K562 (cell line): Measurements from ENCODE around the gene LPIN3. TPM values are rescaled to one million over a fixed set of nuclear protein-coding genes. Genes with fewer than 3 reads are reported as not detected.

Experiments
- ATAC-seq: fragments of 200-7000 bp; cut with Tn5 transposase; 3 replicates; pipeline ENCODE4 v1.9.1; 2020; ENCODE audit warnings: moderate library complexity
- BruUV-seq: library from RNA; stranded (reverse); fragments of 400-500 nt; replicated peaks from 2 replicates; lab custom pipeline; 2021; lab: Mats Ljungman, UMichigan
- CTCF ChIA-PET: fragments of 300-600 bp; formaldehyde crosslinking; extraction: SDS; loops from one replicate; lab custom pipeline; 2021; ENCODE audit warnings: low intra/inter-chr PET ratio; lab: Yijun Ruan, JAX
- POLR2A ChIA-PET: fragments of 300-600, 350-650 bp; sonication (Branson Sonifier 250); formaldehyde crosslinking; extraction: SDS; loops from one replicate; lab custom pipeline; 2021; ENCODE audit warnings: antibody characterized with exemption, inconsistent platforms; lab: Yijun Ruan, JAX
- DNase-seq, 4 experiments: peaks; one replicate each; pipeline versions ENCODE4 v3.0.0 to v3.0.0-alpha.2; 2011 to 2018; ENCODE audit warnings: low spot score in 3 of 4, mixed read lengths in 3 of 4; ENCODE audit errors: extremely low read depth in 1 of 4
- FAIRE-seq: peaks from 2 replicates; lab custom pipeline; 2011; peaks lifted over from hg19 to GRCh38; lab: Jason Lieb, UNC
- H2AFZ ChIP-seq: 2 replicates; pipeline ENCODE4 v1.6.0; 2011; ENCODE audit warnings: low read depth, low read length, control low read depth, inconsistent platforms
- H3K27ac ChIP-seq: fragments of 200-600 bp; 3 replicates; pipeline ENCODE4 v1.8.0; 2011; ENCODE audit warnings: low read depth, mild to moderate bottlenecking, control low read depth, inconsistent platforms, low read length, moderate library complexity, mixed read lengths; ENCODE audit errors: extremely low read depth
- H3K27me3 ChIP-seq, 2 experiments: fragments of 300-600 bp in 1 of 2; 2 replicates in 1 of 2; 3 replicates in 1 of 2; pipeline versions ENCODE4 v1.6.0 to v1.8.0; 2011; ENCODE audit warnings: inconsistent platforms in 2 of 2, low read length in 2 of 2, mild to moderate bottlenecking in 1 of 2, mixed read lengths in 1 of 2, moderate library complexity in 1 of 2; ENCODE audit not compliant: control insufficient read depth in 2 of 2, insufficient read depth in 2 of 2
- H3K36me3 ChIP-seq: fragments of 300-600 bp; 3 replicates; pipeline ENCODE4 v1.8.0; 2011; ENCODE audit warnings: mild to moderate bottlenecking, low read length, inconsistent platforms; ENCODE audit not compliant: control insufficient read depth, insufficient read depth
- H3K4me1 ChIP-seq, 2 experiments: fragments of 200-600 bp in 1 of 2; replicated peaks in 1 of 2; 2 replicates in 1 of 2; 3 replicates in 1 of 2; pipeline versions ENCODE4 v1.5.1 to v1.8.0; 2011; ENCODE audit warnings: inconsistent platforms in 2 of 2, low read length in 2 of 2, mild to moderate bottlenecking in 1 of 2, mixed read lengths in 1 of 2, moderate library complexity in 1 of 2; ENCODE audit not compliant: control insufficient read depth in 2 of 2, insufficient read depth in 2 of 2
- H3K4me2 ChIP-seq: 2 replicates; pipeline ENCODE4 v1.6.1; 2011; ENCODE audit warnings: low read length, control low read depth, inconsistent platforms, mixed read lengths; ENCODE audit not compliant: insufficient read depth
- H3K4me3 ChIP-seq: fragments of 200-600 bp; sonication (generic), shearing (Covaris generic); 2 replicates; pipeline ENCODE4 v1.5.1; 2016; ENCODE audit warnings: control low read depth, inconsistent platforms
- H3K79me2 ChIP-seq: fragments of 200-600 bp; 3 replicates; pipeline ENCODE4 v1.8.0; 2011; ENCODE audit warnings: low read length, inconsistent platforms; ENCODE audit not compliant: control insufficient read depth, insufficient read depth
- H3K9ac ChIP-seq, 2 experiments: 2 replicates each; pipeline versions ENCODE4 v1.6.0 to v1.6.1; 2011; ENCODE audit warnings: low read depth in 2 of 2, low read length in 2 of 2, control low read depth in 1 of 2, inconsistent platforms in 1 of 2, mild to moderate bottlenecking in 1 of 2, mixed read lengths in 1 of 2; ENCODE audit not compliant: insufficient read depth in 1 of 2
- H3K9me1 ChIP-seq: one replicate; pipeline ENCODE4 v1.6.0; 2011; ENCODE audit warnings: inconsistent platforms, mild to moderate bottlenecking, low read length, moderate library complexity; ENCODE audit not compliant: control insufficient read depth, insufficient read depth
- H3K9me3 ChIP-seq: replicated peaks from 2 replicates; pipeline ENCODE4 v1.5.1; 2011; ENCODE audit warnings: low read depth, low read length, inconsistent platforms; ENCODE audit not compliant: control insufficient read depth, insufficient read depth
- H4K20me1 ChIP-seq: replicated peaks from 2 replicates; pipeline ENCODE4 v1.6.1; 2011; ENCODE audit warnings: low read length, inconsistent platforms, mixed read lengths; ENCODE audit not compliant: control insufficient read depth, insufficient read depth
- MEIS2 ChIP-seq: fragments of 450-650 bp; IDR thresholded peaks from 2 replicates; pipeline ENCODE4 v1.6.1; 2014; ENCODE audit warnings: mild to moderate bottlenecking; ENCODE audit not compliant: partially characterized antibody
- PTBP1 ChIP-seq: fragments of 200-400 bp; formaldehyde crosslinking; IDR thresholded peaks from 2 replicates; pipeline ENCODE4 v1.6.1; 2017; ENCODE audit warnings: low read depth, low read length
- WGBS: fragments of 100-300 bp; shearing (Covaris generic); methylation state at CpG from one replicate; pipeline ENCODE4 v1.1.6; 2016; ENCODE audit warnings: low coverage, mixed read lengths; ENCODE audit not compliant: insufficient coverage; ENCODE audit errors: missing lambda C conversion rate; 5-methylcytosine and 5-hydroxymethylcytosine counted together
- in situ Hi-C: fragments of 300-500 bp; cut with MboI; formaldehyde crosslinking; loops from 4 replicates; pipeline ENCODE4 v1.15.0; 2018; ENCODE audit warnings: inconsistent platforms, mixed read lengths
- intact Hi-C: fragments of 100-400 bp; cut with micrococcal nuclease; formaldehyde crosslinking; loops from 2 replicates; pipeline ENCODE4 v1.14.2; 2022
- polyA plus RNA-seq, 8 experiments: library from polyadenylated mRNA; depleted of rRNA in 4 of 8; stranded (reverse) in 5 of 8; unstranded in 3 of 8; fragments of >200 nt; fragmentation: Nextera tagmentation in 2 of 8; fragmentation: Illumina TruSeq in 1 of 8; extraction: Ambion mirVana in 2 of 8; extraction: Trizol in 1 of 8; gene quantifications; 2 replicates each; pipeline versions ENCODE4 v1.2.1 to v1.2.3, GENCODE V29; 2011 to 2014; ENCODE audit warnings: inconsistent platforms in 1 of 8, missing spikeins in 1 of 8
- total RNA-seq, 7 experiments: library from RNA; depleted of rRNA in 6 of 7; stranded (reverse); fragments of >200 nt in 6 of 7; fragmentation: Illumina TruSeq in 2 of 7; extraction: Trizol in 2 of 7; gene quantifications; 2 replicates each; pipeline versions ENCODE4 v1.2.1 to v1.2.3, GENCODE V29; 2011 to 2021; ENCODE audit warnings: low replicate concordance in 1 of 7
- TF ChIP-seq, protein P1 (sequence below): fragments of 450-650 bp; IDR thresholded peaks from 2 replicates; pipeline ENCODE4 v1.6.1; 2016
- TF ChIP-seq, protein P2 (sequence below): fragments of 450-650 bp; IDR thresholded peaks from 2 replicates; pipeline ENCODE4 v1.6.1; 2018; ENCODE audit not compliant: partially characterized antibody
- TF ChIP-seq, protein P3 (sequence below), 2 experiments: IDR thresholded peaks in 1 of 2; conservative IDR thresholded peaks in 1 of 2; 2 replicates each; pipeline ENCODE4 v1.6.1; 2016; ENCODE audit warnings: low read depth in 2 of 2, mild to moderate bottlenecking in 1 of 2, missing compliant biosample characterization in 1 of 2, missing genetic modification characterization in 1 of 2, moderate library complexity in 1 of 2

Gene LPIN3
- total and polyA plus RNA-seq, 9 of the 15 experiments (the other 6 are each of a cell fraction or from before 2014, with no cell fraction given): 2.2 to 10.4 (median 5.9) TPM

DNA sequence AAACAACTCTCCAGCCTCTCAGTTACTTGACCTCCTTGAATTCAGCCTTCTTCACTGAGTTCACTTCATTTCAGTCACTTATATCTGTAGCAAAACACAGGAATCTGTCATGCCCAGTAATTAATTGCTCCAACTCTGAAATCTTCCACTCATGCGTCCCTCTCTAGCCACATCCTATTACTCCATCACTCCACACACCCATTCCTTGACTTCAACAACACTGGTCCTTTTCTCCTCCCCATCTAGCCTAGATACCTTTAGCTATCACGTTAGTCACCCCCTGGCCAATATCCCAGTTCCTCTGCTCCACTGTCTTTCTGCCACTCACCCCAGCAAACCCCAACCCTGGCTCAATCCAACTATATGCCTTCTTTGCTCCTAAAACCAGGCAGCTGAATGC is 30.8 kb upstream of the LPIN3 start:
- H3K79me2 ChIP-seq: peaks cover 37% of the 10 kb centered on the region
- WGBS: 4% methylated on average over 2 of the region's 2 CpGs
- FAIRE-seq (peak; percentile 69), ATAC-seq (peak; percentile 58)
- POLR2A ChIA-PET: interaction anchor here (1.3 kb wide), 1 partner anchor 9 kb away, joined by 4 read pairs; no protein-coding TSS in a partner anchor
- no peaks in the 10 kb centered on the region for H3K9me1 ChIP-seq
- H3K9me3 ChIP-seq: no peaks in the 10 kb centered on the region
- peak overlapping the region; percentile 53; the same call in 1 of the 2 replicates for H3K4me2 ChIP-seq
- H3K4me1 ChIP-seq: peaks cover 7 to 27% of the 10 kb centered on the region in 2 experiments
- no TSS peak for BruUV-seq
- in situ Hi-C loops: no loop called here
- peaks cover 5% of the 10 kb centered on the region; the same call in 1 of the 3 replicates for H3K36me3 ChIP-seq
- peak overlapping the region; percentile 59; the same call in 1 of the 3 replicates for H3K27ac ChIP-seq
- H4K20me1 ChIP-seq: no peaks in the 10 kb centered on the region
- TF ChIP-seq PTBP1 (no peak), MEIS2 (peak; percentile 71)
- TF ChIP-seq, protein P1, sequence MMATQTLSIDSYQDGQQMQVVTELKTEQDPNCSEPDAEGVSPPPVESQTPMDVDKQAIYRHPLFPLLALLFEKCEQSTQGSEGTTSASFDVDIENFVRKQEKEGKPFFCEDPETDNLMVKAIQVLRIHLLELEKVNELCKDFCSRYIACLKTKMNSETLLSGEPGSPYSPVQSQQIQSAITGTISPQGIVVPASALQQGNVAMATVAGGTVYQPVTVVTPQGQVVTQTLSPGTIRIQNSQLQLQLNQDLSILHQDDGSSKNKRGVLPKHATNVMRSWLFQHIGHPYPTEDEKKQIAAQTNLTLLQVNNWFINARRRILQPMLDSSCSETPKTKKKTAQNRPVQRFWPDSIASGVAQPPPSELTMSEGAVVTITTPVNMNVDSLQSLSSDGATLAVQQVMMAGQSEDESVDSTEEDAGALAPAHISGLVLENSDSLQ: peak; percentile 70
- TF ChIP-seq, protein P2, sequence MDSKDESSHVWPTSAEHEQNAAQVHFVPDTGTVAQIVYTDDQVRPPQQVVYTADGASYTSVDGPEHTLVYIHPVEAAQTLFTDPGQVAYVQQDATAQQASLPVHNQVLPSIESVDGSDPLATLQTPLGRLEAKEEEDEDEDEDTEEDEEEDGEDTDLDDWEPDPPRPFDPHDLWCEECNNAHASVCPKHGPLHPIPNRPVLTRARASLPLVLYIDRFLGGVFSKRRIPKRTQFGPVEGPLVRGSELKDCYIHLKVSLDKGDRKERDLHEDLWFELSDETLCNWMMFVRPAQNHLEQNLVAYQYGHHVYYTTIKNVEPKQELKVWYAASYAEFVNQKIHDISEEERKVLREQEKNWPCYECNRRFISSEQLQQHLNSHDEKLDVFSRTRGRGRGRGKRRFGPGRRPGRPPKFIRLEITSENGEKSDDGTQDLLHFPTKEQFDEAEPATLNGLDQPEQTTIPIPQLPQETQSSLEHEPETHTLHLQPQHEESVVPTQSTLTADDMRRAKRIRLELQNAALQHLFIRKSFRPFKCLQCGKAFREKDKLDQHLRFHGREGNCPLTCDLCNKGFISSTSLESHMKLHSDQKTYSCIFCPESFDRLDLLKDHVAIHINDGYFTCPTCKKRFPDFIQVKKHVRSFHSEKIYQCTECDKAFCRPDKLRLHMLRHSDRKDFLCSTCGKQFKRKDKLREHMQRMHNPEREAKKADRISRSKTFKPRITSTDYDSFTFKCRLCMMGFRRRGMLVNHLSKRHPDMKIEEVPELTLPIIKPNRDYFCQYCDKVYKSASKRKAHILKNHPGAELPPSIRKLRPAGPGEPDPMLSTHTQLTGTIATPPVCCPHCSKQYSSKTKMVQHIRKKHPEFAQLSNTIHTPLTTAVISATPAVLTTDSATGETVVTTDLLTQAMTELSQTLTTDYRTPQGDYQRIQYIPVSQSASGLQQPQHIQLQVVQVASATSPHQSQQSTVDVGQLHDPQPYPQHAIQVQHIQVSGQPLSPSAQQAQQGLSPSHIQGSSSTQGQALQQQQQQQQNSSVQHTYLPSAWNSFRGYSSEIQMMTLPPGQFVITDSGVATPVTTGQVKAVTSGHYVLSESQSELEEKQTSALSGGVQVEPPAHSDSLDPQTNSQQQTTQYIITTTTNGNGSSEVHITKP: peak; percentile 21
- TF ChIP-seq, protein P3, sequence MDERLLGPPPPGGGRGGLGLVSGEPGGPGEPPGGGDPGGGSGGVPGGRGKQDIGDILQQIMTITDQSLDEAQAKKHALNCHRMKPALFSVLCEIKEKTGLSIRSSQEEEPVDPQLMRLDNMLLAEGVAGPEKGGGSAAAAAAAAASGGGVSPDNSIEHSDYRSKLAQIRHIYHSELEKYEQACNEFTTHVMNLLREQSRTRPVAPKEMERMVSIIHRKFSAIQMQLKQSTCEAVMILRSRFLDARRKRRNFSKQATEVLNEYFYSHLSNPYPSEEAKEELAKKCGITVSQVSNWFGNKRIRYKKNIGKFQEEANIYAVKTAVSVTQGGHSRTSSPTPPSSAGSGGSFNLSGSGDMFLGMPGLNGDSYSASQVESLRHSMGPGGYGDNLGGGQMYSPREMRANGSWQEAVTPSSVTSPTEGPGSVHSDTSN (CRISPR knock-in tag; IDR thresholded peaks at IDR 0.05; ENCODE audit: low read depth): no peak
- TF ChIP-seq, protein P3 (tag; conservative IDR thresholded peaks at IDR 0.05; ENCODE audit: low read depth): peak; percentile 73
- TF ChIP-seq, all 486 proteins: peak for 4
- intact Hi-C loops: no loop called here
- Histone ChIP-seq H3K4me3 (no peak overlapping the region), H3K9ac (no peak overlapping the region), H3K27me3 (no peaks in the 10 kb centered on the region), H2AFZ (peak overlapping the region; percentile 35)
- peak in 1 of 4 experiments; percentile 29 for DNase-seq
- CTCF ChIA-PET: no interaction called here
